GM23338 (cell line): ENCODE measurements around the gene SIL1. TPM values are rescaled to one million over a fixed set of nuclear protein-coding genes. Genes with fewer than 3 reads are reported as not detected.

Experiments
- ATAC-seq: fragments of 200-7000 bp; cut with Tn5 transposase; 3 replicates; pipeline ENCODE4 v1.9.1; 2020
- DNase-seq: peaks from one replicate; pipeline ENCODE4 v3.0.0-alpha.2; 2015; ENCODE audit warnings: low spot score
- H2AFZ ChIP-seq: fragments of 200-600 bp; sonication (generic); 2 replicates; pipeline ENCODE4 v1.8.0; 2016; ENCODE audit warnings: antibody characterized with exemption, mild to moderate bottlenecking, moderate library complexity
- H3F3A ChIP-seq: fragments of 200-600 bp; sonication (generic); replicated peaks from 2 replicates; pipeline ENCODE4 v1.8.0; 2017; ENCODE audit warnings: antibody characterized with exemption, mixed run types, low read depth
- H3K27ac ChIP-seq: fragments of 200-600 bp; sonication (generic); 2 replicates; pipeline ENCODE4 v1.6.1; 2016; ENCODE audit warnings: low read depth
- H3K27me3 ChIP-seq: fragments of 200-600 bp; sonication (generic); 2 replicates; pipeline ENCODE4 v1.8.0; 2016; ENCODE audit warnings: mild to moderate bottlenecking, mixed run types, moderate library complexity; ENCODE audit not compliant: insufficient read depth
- H3K36me3 ChIP-seq: fragments of 200-600 bp; sonication (generic); 2 replicates; pipeline ENCODE4 v1.8.0; 2016; ENCODE audit warnings: mild to moderate bottlenecking; ENCODE audit not compliant: insufficient read depth
- H3K4me1 ChIP-seq: fragments of 200-600 bp; sonication (generic); 2 replicates; pipeline ENCODE4 v1.8.0; 2016; ENCODE audit warnings: mild to moderate bottlenecking, moderate library complexity; ENCODE audit not compliant: insufficient read depth
- H3K4me2 ChIP-seq: fragments of 200-600 bp; sonication (generic); 2 replicates; pipeline ENCODE4 v1.7.1; 2017; ENCODE audit warnings: mixed run types
- H3K4me3 ChIP-seq: fragments of 200-600 bp; sonication (generic); 2 replicates; pipeline ENCODE4 v1.6.1; 2016; ENCODE audit warnings: mixed run types
- H3K79me2 ChIP-seq: fragments of 200-600 bp; sonication (generic); replicated peaks from 2 replicates; pipeline ENCODE4 v1.8.0; 2017; ENCODE audit warnings: mild to moderate bottlenecking; ENCODE audit not compliant: insufficient read depth
- H3K9me2 ChIP-seq: fragments of 200-600 bp; sonication (generic); 2 replicates; pipeline ENCODE4 v1.8.0; 2017; ENCODE audit not compliant: insufficient read depth
- H4K20me1 ChIP-seq: fragments of 200-600 bp; sonication (generic); replicated peaks from 2 replicates; pipeline ENCODE4 v1.8.0; 2017; ENCODE audit warnings: mild to moderate bottlenecking; ENCODE audit not compliant: insufficient read depth
- H3K27ac Mint-ChIP-seq: 2 replicates; pipeline ENCODE4 v1.8.0; 2020; ENCODE audit warnings: inconsistent platforms, mild to moderate bottlenecking, moderate library complexity, mixed read lengths
- H3K27me3 Mint-ChIP-seq: 3 replicates; pipeline ENCODE4 v1.8.0; 2022; ENCODE audit warnings: low read depth, mild to moderate bottlenecking, moderate library complexity, mixed read lengths, inconsistent platforms; ENCODE audit not compliant: insufficient read depth, poor library complexity
- H3K36me3 Mint-ChIP-seq: 3 replicates; pipeline ENCODE4 v1.8.0; 2021; ENCODE audit warnings: low read depth, mild to moderate bottlenecking, inconsistent platforms, moderate library complexity, mixed read lengths
- H3K4me1 Mint-ChIP-seq: 3 replicates; pipeline ENCODE4 v1.8.0; 2020; ENCODE audit warnings: mild to moderate bottlenecking, inconsistent platforms, mixed read lengths
- H3K4me3 Mint-ChIP-seq: 3 replicates; pipeline ENCODE4 v1.8.0; 2021; ENCODE audit warnings: moderate library complexity, mild to moderate bottlenecking, inconsistent platforms, mixed read lengths
- H3K9me3 Mint-ChIP-seq: 3 replicates; pipeline ENCODE4 v1.8.0; 2020; ENCODE audit warnings: moderate library complexity, mild to moderate bottlenecking, inconsistent platforms, mixed read lengths
- CREB1 ChIP-seq: fragments of 250-450 bp; sonication (Bioruptor Pico); IDR thresholded peaks from 2 replicates; pipeline ENCODE4 v1.5.0; 2020; ENCODE audit warnings: low read depth, mild to moderate bottlenecking, moderate library complexity
- JUNB ChIP-seq: IDR thresholded peaks from one replicate; pipeline ENCODE4 v1.6.1; 2016; ENCODE audit warnings: antibody characterized with exemption; ENCODE audit not compliant: unreplicated experiment
- POLR2AphosphoS5 ChIP-seq: IDR thresholded peaks from 2 replicates; pipeline ENCODE4 v1.6.1; 2016; ENCODE audit warnings: antibody characterized with exemption, low read depth
- ZNF114 ChIP-seq: fragments of 250-450 bp; sonication (Bioruptor Pico); IDR thresholded peaks from 2 replicates; pipeline ENCODE4 v1.5.0; 2020; ENCODE audit warnings: mild to moderate bottlenecking, moderate library complexity
- polyA plus RNA-seq: library from polyadenylated mRNA; unstranded; fragments of >200 nt; fragmentation: Nextera tagmentation; extraction: Ambion mirVana; gene quantifications from 2 replicates; pipeline ENCODE4 v1.2.1, GENCODE V29; 2016
- total RNA-seq: library from RNA; depleted of rRNA; stranded (reverse); fragments of >200 nt; shearing (Covaris generic); gene quantifications from 2 replicates; pipeline ENCODE4 v1.2.3, GENCODE V29; 2014
- TF ChIP-seq, protein P1 (sequence below): fragments of 250-450 bp; sonication (Bioruptor Pico); IDR thresholded peaks from 2 replicates; pipeline ENCODE4 v1.5.0; 2020; ENCODE audit warnings: mild to moderate bottlenecking, moderate library complexity

SIL1 gene
- total and polyA plus RNA-seq, 2 experiments from 2014 or later = 5.5 to 5.9 TPM

DNA sequence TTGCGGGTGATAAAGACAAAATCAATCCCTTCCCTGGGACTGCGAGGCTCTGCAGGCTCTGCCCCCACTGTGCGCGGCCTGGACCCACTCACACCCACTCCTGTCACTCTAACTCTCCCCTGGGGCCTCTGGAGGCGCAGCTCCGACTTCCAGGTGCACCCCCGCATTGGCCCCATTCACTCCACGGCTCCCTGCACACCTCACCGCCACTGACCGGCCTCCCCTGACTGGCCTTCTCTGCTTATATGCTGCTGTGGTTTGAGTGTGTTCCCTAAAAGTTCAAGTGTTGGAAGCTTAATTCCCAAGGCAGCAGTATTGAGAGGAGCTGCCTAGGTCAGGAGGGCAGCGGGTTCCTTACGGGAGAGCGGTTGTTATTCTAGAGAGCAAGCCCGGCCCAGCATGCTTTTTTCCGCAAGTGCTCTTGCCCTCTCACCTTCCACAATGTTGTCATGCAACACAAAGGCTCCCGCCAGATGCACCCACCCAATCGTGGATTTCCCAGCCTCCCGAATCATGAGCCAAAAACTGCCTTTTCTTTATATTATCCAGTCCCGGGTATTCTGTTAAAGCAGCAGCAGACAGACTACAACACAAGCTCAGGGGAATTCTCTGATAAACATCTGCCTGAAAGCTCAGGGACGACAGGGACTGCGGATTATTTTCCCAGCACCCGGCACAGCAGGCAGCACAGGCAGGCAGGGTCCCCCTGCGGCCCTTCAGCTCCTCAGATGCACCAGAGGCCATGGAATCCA, 249.5 kb downstream of the SIL1 start:
- H3K4me1 Mint-ChIP-seq = peaks cover 29% of the 10 kb centered on the region
- no peak for DNase-seq

More for the DNA sequence above, 249.5 kb downstream of the SIL1 start:
- Mint-ChIP-seq H3K27ac (peak overlapping the region; percentile 26), H3K4me3 (no peak overlapping the region; the same call in 2 of the 3 replicates), H3K36me3 (no peaks in the 10 kb centered on the region), H3K27me3 (peaks cover 18% of the 10 kb centered on the region), H3K9me3 (no peaks in the 10 kb centered on the region)
- H3K4me1 ChIP-seq = no peaks in the 10 kb centered on the region; the same call in 1 of the 2 replicates
- no peaks in the 10 kb centered on the region for H3K27me3 ChIP-seq
- no peak overlapping the region for H3K4me2 ChIP-seq
- no peaks in the 10 kb centered on the region for H4K20me1 ChIP-seq
- H3K36me3 ChIP-seq = no peaks in the 10 kb centered on the region
- no peak overlapping the region for H3K4me3 ChIP-seq
- no peak overlapping the region for H3K27ac ChIP-seq
- peak; percentile 6; the same call in 2 of the 3 replicates for ATAC-seq
- H2AFZ ChIP-seq = no peak overlapping the region
- no peaks in the 10 kb centered on the region for H3K79me2 ChIP-seq
- H3F3A ChIP-seq = no peaks in the 10 kb centered on the region
- H3K9me2 ChIP-seq = no peaks in the 10 kb centered on the region
- TF ChIP-seq POLR2AphosphoS5 (no peak), CREB1 (no peak), ZNF114 (CRISPR knock-in tag) (no peak), JUNB (no peak)
- TF ChIP-seq, protein P1, sequence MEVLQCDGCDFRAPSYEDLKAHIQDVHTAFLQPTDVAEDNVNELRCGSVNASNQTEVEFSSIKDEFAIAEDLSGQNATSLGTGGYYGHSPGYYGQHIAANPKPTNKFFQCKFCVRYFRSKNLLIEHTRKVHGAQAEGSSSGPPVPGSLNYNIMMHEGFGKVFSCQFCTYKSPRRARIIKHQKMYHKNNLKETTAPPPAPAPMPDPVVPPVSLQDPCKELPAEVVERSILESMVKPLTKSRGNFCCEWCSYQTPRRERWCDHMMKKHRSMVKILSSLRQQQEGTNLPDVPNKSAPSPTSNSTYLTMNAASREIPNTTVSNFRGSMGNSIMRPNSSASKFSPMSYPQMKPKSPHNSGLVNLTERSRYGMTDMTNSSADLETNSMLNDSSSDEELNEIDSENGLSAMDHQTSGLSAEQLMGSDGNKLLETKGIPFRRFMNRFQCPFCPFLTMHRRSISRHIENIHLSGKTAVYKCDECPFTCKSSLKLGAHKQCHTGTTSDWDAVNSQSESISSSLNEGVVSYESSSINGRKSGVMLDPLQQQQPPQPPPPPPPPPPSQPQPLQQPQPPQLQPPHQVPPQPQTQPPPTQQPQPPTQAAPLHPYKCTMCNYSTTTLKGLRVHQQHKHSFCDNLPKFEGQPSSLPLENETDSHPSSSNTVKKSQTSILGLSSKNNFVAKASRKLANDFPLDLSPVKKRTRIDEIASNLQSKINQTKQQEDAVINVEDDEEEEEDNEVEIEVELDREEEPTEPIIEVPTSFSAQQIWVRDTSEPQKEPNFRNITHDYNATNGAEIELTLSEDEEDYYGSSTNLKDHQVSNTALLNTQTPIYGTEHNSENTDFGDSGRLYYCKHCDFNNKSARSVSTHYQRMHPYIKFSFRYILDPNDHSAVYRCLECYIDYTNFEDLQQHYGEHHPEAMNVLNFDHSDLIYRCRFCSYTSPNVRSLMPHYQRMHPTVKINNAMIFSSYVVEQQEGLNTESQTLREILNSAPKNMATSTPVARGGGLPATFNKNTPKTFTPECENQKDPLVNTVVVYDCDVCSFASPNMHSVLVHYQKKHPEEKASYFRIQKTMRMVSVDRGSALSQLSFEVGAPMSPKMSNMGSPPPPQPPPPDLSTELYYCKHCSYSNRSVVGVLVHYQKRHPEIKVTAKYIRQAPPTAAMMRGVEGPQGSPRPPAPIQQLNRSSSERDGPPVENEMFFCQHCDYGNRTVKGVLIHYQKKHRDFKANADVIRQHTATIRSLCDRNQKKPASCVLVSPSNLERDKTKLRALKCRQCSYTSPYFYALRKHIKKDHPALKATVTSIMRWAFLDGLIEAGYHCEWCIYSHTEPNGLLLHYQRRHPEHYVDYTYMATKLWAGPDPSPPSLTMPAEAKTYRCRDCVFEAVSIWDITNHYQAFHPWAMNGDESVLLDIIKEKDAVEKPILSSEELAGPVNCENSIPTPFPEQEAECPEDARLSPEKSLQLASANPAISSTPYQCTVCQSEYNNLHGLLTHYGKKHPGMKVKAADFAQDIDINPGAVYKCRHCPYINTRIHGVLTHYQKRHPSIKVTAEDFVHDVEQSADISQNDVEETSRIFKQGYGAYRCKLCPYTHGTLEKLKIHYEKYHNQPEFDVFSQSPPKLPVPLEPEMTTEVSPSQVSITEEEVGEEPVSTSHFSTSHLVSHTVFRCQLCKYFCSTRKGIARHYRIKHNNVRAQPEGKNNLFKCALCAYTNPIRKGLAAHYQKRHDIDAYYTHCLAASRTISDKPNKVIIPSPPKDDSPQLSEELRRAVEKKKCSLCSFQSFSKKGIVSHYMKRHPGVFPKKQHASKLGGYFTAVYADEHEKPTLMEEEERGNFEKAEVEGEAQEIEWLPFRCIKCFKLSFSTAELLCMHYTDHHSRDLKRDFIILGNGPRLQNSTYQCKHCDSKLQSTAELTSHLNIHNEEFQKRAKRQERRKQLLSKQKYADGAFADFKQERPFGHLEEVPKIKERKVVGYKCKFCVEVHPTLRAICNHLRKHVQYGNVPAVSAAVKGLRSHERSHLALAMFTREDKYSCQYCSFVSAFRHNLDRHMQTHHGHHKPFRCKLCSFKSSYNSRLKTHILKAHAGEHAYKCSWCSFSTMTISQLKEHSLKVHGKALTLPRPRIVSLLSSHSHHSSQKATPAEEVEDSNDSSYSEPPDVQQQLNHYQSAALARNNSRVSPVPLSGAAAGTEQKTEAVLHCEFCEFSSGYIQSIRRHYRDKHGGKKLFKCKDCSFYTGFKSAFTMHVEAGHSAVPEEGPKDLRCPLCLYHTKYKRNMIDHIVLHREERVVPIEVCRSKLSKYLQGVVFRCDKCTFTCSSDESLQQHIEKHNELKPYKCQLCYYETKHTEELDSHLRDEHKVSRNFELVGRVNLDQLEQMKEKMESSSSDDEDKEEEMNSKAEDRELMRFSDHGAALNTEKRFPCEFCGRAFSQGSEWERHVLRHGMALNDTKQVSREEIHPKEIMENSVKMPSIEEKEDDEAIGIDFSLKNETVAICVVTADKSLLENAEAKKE (CRISPR knock-in tag) = no peak
